ENCODE results near the gene GRIFIN. TPM values are rescaled to one million over a fixed set of nuclear protein-coding genes. Genes with fewer than 3 reads are reported as not detected.

Gene GRIFIN
- total and polyA plus RNA-seq, 7 donors: not detected

DNA sequence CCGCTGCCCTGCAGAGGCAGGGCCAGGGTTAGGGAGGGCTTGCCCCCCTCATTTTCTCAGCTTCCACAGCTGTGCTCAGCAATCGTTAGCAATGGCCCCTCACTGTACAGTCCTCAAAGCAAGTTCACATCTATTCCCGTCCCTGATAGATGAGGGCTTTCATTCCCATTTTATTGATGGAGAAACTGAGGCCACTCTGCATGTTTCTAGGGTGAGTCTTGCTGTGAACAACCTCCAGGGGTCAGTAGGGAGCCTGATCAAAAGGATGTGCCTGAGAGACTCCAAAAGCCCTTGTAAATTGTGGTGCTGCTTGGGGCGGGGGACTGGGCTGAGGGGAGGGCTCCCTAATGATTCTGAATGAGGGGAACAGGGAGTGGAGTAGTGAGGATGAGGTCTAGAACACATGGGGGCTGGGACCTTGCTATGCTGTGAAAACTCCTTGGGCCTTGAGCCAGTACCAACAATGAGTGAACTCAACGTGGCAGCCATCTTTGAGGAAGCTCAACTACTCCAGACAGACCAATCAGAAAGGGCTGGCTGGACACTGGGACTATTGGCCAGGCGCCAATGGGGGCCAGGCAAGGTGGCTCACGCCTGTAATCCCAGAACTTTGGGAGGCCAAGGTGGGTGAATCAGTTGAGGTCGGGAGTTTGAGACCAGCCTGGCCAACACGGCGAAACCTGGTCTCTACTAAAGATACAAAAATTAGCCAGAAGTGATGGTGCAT lies 6.7 kb upstream of the GRIFIN start:
- TF ChIP-seq, protein P1, sequence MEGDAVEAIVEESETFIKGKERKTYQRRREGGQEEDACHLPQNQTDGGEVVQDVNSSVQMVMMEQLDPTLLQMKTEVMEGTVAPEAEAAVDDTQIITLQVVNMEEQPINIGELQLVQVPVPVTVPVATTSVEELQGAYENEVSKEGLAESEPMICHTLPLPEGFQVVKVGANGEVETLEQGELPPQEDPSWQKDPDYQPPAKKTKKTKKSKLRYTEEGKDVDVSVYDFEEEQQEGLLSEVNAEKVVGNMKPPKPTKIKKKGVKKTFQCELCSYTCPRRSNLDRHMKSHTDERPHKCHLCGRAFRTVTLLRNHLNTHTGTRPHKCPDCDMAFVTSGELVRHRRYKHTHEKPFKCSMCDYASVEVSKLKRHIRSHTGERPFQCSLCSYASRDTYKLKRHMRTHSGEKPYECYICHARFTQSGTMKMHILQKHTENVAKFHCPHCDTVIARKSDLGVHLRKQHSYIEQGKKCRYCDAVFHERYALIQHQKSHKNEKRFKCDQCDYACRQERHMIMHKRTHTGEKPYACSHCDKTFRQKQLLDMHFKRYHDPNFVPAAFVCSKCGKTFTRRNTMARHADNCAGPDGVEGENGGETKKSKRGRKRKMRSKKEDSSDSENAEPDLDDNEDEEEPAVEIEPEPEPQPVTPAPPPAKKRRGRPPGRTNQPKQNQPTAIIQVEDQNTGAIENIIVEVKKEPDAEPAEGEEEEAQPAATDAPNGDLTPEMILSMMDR (IDR thresholded peaks at IDR 0.05): no peak

DNA sequence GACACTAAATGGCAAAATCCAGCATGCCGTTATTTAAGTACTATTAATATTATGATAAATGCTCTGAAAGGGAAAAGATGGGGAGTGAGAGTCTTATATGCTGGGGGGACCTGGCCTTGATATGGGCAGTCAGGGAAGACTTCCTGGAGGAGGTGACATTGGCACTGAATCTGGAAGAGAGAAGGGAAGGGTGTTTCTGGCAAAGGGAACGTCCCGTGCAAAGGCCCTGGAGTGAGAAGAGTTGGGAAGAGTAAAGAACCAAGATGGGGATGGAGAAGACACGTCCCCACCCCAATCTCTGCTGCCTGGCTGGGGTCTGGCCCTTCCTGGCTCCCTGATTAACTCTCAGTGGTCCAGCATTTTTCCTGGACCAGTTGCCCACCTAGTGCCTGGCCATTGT lies 5.0 kb upstream of the GRIFIN start:
- H3K27me3 ChIP-seq (ENCODE audit: insufficient read depth in 3 of 3, low read length in 2 of 3): peaks cover 0 to 58% (median 12%) of the 10 kb centered on the region in 3 donors
- H3K9me3 ChIP-seq: no peaks in the 10 kb centered on the region
- TF ChIP-seq, protein P1 (IDR thresholded peaks at IDR 0.05): no peak
- peaks cover 15% of the 10 kb centered on the region for H3K4me1 ChIP-seq
- no peaks in the 10 kb centered on the region for H3K36me3 ChIP-seq (ENCODE audit: insufficient read depth in 1 of 2, low read depth in 1 of 2)
- DNase-seq: no peak
- no peak for ATAC-seq
- intact Hi-C loops (cut with DNase I): no loop called here
- WGBS, 3 donors: 82 to 89% (median 87%) methylated on average over 4 of the region's 4 CpGs
- no peak overlapping the region for H3K27ac ChIP-seq
- no peak overlapping the region for H3K4me3 ChIP-seq

More for the DNA sequence above, 6.7 kb upstream of the GRIFIN start:
- DNase-seq (no peak), ATAC-seq (no peak)
- Histone ChIP-seq H3K36me3 (ENCODE audit: insufficient read depth in 1 of 2, low read depth in 1 of 2) (no peaks in the 10 kb centered on the region), H3K27me3 (ENCODE audit: insufficient read depth in 3 of 3, low read length in 2 of 3) (peaks cover 0 to 61% (median 12%) of the 10 kb centered on the region in 3 donors), H3K9me3 (no peaks in the 10 kb centered on the region), H3K4me3 (no peak overlapping the region), H3K4me1 (peaks cover 14% of the 10 kb centered on the region), H3K27ac (no peak overlapping the region)
- intact Hi-C loops (cut with DNase I): no loop called here
- 75 to 78% (median 77%) methylated on average over 10 of the region's 10 CpGs for WGBS, 3 donors

DNA sequence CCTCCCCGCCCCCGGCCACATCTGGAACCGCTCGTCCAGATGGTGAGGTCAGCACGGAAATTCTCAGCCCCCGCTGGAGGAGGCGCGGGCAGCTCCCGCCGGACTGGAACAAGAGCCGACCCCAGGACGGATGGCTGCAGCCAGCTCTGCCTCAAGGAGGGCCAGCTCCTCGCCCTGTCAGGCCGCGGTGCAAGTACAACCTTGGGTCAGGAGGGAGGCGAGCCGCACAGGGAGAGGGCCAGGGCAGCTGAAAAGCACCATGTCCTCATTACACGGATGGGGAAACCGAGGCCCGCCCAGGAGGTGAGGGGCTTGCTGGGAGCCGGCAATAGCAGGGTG lies 3.8 kb upstream of the GRIFIN start:
- intact Hi-C loops (cut with DNase I): no loop called here
- Histone ChIP-seq H3K4me3 (no peak overlapping the region), H3K36me3 (ENCODE audit: insufficient read depth in 1 of 2, low read depth in 1 of 2) (no peaks in the 10 kb centered on the region), H3K27me3 (ENCODE audit: insufficient read depth in 3 of 3, low read length in 2 of 3) (peaks cover 0 to 58% (median 15%) of the 10 kb centered on the region in 3 donors), H3K9me3 (no peaks in the 10 kb centered on the region), H3K27ac (no peak overlapping the region), H3K4me1 (peaks cover 15% of the 10 kb centered on the region)
- TF ChIP-seq, protein P1 (IDR thresholded peaks at IDR 0.05): no peak
- DNase-seq (no peak), ATAC-seq (no peak)
- WGBS, 3 donors: 30 to 42% (median 31%) methylated on average over 21 of the region's 21 CpGs

DNA sequence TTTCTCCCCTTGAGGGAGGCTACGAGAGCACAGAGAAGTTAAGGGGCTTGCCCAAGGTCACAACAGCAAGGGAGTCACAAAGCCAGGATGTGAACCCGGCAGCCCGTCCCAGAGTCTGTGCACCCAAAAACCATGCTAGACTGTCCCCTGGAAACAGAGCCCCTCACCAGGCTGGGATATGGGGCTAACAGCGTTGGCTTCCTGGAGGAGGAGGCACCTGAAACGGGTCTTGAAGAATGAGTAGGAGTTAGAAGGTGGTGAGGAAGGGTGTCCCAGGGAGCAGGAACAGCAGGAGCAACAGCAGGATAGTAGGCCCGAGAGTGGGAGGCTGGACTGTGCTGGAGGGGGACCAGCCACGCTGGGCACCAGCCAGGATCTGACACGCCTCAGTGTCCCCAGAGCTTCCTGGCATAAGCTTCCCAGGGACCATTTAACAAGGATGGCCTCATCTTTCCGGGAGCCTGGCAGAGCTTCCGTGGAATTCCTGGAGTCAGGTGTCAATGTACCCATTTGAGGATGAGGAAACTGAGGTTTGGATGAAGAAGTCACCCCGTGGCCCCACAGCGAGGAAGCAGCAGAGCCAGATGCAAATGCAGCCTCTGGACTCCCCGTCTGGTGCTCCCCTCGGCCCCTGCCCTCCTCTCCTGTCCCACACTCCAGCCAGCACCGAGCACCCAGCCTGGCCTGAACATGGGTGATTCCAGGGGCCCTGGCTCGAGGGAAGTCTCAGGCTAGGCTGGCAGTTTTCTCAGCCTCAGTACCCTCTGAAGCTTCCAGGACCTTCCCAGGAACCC lies 3.3 kb upstream of the GRIFIN start:
- TF ChIP-seq, protein P1 (IDR thresholded peaks at IDR 0.05): no peak
- H3K4me3 ChIP-seq: no peak overlapping the region
- peaks cover 0 to 58% (median 17%) of the 10 kb centered on the region in 3 donors for H3K27me3 ChIP-seq (ENCODE audit: insufficient read depth in 3 of 3, low read length in 2 of 3)
- ATAC-seq: no peak
- DNase-seq: no peak
- peaks cover 15% of the 10 kb centered on the region for H3K4me1 ChIP-seq
- H3K9me3 ChIP-seq: no peaks in the 10 kb centered on the region
- 46 to 63% (median 59%) methylated on average over 16 of the region's 16 CpGs for WGBS, 3 donors
- no peak overlapping the region for H3K27ac ChIP-seq
- intact Hi-C loops (cut with DNase I): loop anchor here in 1 of 2 donors (5.0 kb wide), 2 partner anchors 68 to 203 kb away; no protein-coding TSS in a partner anchor
- H3K36me3 ChIP-seq (ENCODE audit: insufficient read depth in 1 of 2, low read depth in 1 of 2): no peaks in the 10 kb centered on the region

Measured in psoas muscle (tissue), 8 donors.